HG02571 (cell line): Measurements from ENCODE around the gene DPH1.

Experiments used
- ATAC-seq: cut with Tn5 transposase; IDR thresholded peaks from one replicate; pipeline ENCODE4 v1.9.1; 2021; ENCODE audit warnings: mild to moderate bottlenecking, moderate library complexity; ENCODE audit not compliant: unreplicated experiment

Gene DPH1

DNA sequence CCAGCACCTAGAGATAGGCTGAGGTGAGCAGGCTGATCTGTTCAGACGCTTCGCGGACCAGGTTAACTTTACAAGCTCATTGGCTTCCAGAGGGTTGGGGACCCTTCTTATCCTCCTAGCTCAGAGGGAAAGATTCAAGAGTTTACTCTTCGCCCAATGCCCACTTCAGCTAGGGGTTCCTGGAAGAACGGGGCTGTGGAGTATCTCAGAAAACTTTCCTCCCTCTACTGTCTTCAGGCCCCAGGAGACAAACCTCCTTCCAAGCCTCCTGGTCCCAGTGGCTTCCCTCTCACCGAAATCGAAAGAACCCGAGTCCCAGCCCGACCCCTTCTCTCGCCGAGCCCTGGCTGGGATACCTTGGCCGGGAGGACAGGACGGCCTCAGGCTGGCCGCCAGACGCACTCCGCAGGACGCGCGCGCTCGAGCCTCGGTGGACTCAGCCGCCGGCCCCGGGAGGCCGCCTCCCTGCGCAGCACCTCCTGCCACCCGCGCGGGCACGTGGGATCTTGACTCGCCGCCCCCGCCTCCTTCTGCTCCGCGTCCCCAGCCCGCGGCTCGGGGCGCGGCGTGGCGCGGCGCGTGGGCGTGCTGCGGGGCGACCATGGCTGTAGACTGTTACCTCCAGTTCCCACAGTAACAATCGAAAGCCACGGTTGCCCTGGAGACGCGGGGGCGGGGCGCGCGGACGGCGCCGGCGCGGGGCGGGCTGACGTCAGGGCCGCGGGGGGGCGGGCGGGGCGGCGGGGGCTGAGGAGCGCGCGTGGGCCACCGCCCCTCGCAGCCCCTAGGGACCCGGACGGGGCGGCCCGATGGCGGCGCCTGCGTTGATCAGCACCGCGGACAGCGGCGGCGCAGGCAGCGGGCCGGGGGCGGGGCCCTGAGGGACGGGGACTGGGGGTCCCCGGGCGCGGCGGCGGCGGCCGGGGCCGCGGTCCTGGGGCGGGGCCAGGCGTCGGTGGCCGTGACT is 19.7 kb downstream of the DPH1 start:
- peak; percentile 43 for ATAC-seq

DNA sequence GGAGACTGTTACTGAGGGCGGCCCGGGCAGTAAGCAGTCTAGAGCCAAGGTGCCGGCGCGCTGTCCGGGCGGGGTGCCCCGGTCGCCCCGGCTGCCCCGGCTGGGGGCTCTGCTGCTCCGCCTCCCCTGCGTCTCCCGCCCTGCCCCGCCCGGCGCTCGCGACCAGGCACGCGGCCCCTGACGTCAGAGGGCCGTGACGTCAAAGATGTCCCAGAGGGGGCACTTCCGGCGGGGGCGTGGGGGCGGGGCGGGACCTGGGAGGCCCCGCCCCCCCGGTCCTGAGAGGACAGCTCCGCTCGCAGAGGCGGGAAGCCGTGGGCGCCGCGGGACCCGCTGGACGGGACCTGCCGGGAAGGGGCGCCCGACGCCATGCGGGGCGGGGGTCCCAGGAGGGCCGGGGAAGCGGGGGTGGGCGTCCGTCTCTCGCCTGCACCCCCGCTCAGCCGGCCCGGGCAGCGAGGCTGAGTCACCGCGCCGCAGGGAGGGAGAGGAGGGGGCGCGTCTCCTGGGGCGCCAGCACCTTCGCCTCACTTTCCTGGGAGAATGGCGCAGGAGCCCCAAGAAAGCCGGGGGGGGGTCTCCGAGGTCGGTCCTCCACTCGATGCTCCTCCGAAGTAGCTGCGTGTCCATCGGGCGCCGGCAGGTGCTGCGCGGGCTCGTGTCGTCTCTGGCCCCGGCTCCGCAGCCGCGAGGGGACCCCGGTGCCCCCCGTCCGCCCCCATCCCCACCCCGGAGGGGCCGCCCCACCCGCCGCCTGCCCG is 20.5 kb downstream of the DPH1 start:
- peak; percentile 19 for ATAC-seq

DNA sequence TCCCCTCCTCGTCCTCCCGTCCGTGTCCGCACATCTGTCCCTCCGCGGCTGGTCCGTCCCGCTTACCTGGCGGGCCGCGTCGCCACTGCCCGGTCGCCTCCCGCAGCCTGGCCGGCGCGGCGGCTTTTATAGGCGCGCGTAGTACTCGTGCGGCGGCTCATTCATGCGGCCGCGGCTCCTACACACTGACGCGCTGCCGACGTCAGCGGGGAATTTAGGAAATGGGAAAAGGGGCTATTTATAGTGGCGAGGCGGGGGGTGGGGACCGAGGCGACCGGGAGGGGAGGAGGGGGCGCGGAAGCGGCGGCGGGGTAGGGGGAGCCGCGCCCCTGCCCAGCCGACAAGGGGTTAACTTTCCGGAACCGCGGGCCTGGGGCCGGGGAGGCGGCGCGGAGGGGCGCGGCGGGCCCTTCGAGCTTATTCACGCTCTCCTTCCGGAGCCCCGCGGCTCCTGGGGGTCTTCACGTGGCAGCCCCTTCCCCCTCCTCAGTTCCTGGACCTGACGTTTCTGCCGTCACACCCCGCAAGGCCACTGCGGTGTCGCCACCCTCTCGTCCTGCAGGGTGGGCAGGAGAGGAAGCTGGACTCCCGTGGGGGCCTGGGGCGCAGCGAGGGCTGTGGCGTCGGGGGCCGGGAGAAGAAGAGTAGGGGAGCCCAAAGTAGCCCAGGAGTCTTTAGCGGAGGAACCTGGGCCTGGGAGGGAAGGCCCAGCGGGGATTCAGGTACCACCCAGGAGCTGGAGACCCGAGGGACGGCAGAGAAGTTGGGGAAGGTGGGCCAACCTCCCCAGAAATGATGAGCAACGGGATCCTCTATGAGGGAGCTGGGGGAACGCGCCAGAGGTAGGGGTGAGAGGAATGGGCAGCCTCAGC is 21.3 kb downstream of the DPH1 start:
- no peak for ATAC-seq

DNA sequence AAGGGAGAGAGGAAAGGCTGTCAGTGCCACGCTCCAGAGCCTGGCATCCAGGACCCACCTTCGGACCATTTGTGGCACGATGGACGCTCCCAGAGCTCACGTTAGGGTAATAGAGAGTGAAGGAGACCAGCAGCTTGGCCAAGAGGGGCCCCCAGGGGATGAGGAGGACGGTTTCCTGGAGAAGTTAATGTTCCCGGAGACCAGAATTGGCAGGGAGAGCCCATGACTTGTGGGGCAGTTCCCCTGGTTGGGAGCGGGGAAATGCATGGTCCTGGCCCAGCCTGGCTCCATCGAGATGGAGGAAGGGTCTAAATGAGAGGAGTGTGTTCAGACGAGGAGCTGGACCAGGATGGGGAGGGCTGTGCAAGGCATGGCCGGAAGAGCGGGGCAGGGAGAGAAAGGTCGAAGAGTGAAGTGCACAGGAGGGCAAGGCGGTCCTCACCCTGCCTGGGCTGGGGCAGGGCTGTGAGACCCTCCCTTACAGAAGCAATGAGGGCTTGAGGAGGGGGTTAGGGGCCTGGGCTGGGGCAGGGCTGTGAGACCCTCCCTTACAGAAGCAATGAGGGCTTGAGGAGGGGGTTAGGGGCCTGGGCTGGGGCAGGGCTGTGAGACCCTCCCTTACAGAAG is 22.1 kb downstream of the DPH1 start:
- ATAC-seq = no peak

- no peak for ATAC-seq
Measured at GRCh38 chr17:2053380-2054261, 23.7 kb downstream of the DPH1 start.

GRCh38 chr17:2054262-2054511 is 24.2 kb downstream of the DPH1 start:
- ATAC-seq = no peak

GRCh38 chr17:2054512-2055291 is 24.7 kb downstream of the DPH1 start, which contains the start of gene HIC1:
Gene HIC1 (plus strand): TSS chr17:2055103. CDS start chr17:2056691, 1,588 bp downstream.
- ATAC-seq = peak; percentile 20

- peak; percentile 10 for ATAC-seq
Measured at GRCh38 chr17:2055292-2056205, 25.6 kb downstream of the DPH1 start.

- no peak for ATAC-seq
Measured at GRCh38 chr17:2056206-2057174, 26.5 kb downstream of the DPH1 start.

- ATAC-seq = no peak
Measured at GRCh38 chr17:2057175-2057759, 27.3 kb downstream of the DPH1 start.

GRCh38 chr17:2057760-2058585 is 28.0 kb downstream of the DPH1 start:
- no peak for ATAC-seq

- ATAC-seq = no peak
Measured at GRCh38 chr17:2058586-2059546, 28.9 kb downstream of the DPH1 start.

- no peak for ATAC-seq
Measured at GRCh38 chr17:2059547-2060384, 29.8 kb downstream of the DPH1 start.

GRCh38 chr17:2060385-2060658 is 30.4 kb downstream of the DPH1 start:
- no peak for ATAC-seq
